HCT116 (cell line): Measurements from ENCODE around the gene CTNNA1. TPM values are rescaled to one million over a fixed set of nuclear protein-coding genes. Genes with fewer than 3 reads are reported as not detected.

Source experiments
- ATAC-seq: fragments of 200-7000 bp; cut with Tn5 transposase; 2 replicates; pipeline ENCODE4 v1.9.1; 2020; ENCODE audit warnings: mild to moderate bottlenecking, moderate library complexity
- BruUV-seq: library from RNA; stranded (reverse); fragments of 400-500 nt; replicated peaks from 2 replicates; lab custom pipeline; 2021; lab: Mats Ljungman, UMichigan
- CTCF ChIA-PET: fragments of 300-600 bp; sonication (Branson Sonifier 250); formaldehyde crosslinking; loops from one replicate; lab custom pipeline; 2021; ENCODE audit warnings: antibody characterized with exemption; lab: Charles Lee
- POLR2A ChIA-PET: fragments of 300-600, 350-600 bp; sonication (Branson Sonifier 250); formaldehyde crosslinking; loops from one replicate; lab custom pipeline; 2021; ENCODE audit warnings: antibody characterized with exemption; lab: Charles Lee
- RAD21 ChIA-PET, 2 experiments: fragments of 300-600 bp; sonication (Branson Sonifier 250); formaldehyde crosslinking; loops; one replicate each; lab custom pipeline; 2023; ENCODE audit warnings: low total read pairs in 2 of 2; ENCODE audit not compliant: uncharacterized antibody in 2 of 2, unreplicated experiment in 2 of 2, low non-redundant PET in 1 of 2; lab: Charles Lee
- DNase-seq: peaks from one replicate; pipeline ENCODE4 v3.0.0-alpha.2; 2010; ENCODE audit warnings: low read depth, low spot score
- H2AFZ ChIP-seq: fragments of 200-600 bp; shearing (Covaris generic), sonication (generic); 2 replicates; pipeline ENCODE4 v1.6.1; 2017; ENCODE audit warnings: low read depth, mixed run types, mixed read lengths, antibody characterized with exemption, low read length; ENCODE audit not compliant: poor library complexity, severe bottlenecking
- H3K27ac ChIP-seq: 2 replicates; pipeline ENCODE4 v1.5.1; 2012; ENCODE audit warnings: low read depth, low read length
- H3K27me3 ChIP-seq: fragments of 200-600 bp; sonication (generic); 2 replicates; pipeline ENCODE4 v1.6.1; 2016; ENCODE audit warnings: mixed run types, low read length, mixed read lengths; ENCODE audit not compliant: insufficient read depth
- H3K36me3 ChIP-seq, 2 experiments: fragments of 200-500 bp in 1 of 2; fragments of 200-600 bp in 1 of 2; sonication (Bioruptor generic) in 1 of 2; sonication (generic) in 1 of 2; 2 replicates each; pipeline versions ENCODE4 v1.5.1 to v1.6.1; 2014 to 2016; ENCODE audit warnings: low read length in 2 of 2, inconsistent platforms in 1 of 2, mixed read lengths in 1 of 2, mixed run types in 1 of 2; ENCODE audit not compliant: insufficient read depth in 2 of 2, control insufficient read depth in 1 of 2
- H3K4me1 ChIP-seq, 2 experiments: fragments of 200-600 bp in 1 of 2; sonication (generic) in 1 of 2; 2 replicates each; pipeline versions ENCODE4 v1.5.1 to v1.6.1; 2012 to 2017; ENCODE audit warnings: low read length in 2 of 2, inconsistent platforms in 1 of 2, mild to moderate bottlenecking in 1 of 2, mixed read lengths in 1 of 2, mixed run types in 1 of 2, moderate library complexity in 1 of 2; ENCODE audit not compliant: insufficient read depth in 2 of 2, control insufficient read depth in 1 of 2
- H3K4me2 ChIP-seq: fragments of 200-600 bp; sonication (generic); 2 replicates; pipeline ENCODE4 v1.6.1; 2017; ENCODE audit warnings: mixed run types, low read length, mixed read lengths
- H3K4me3 ChIP-seq, 2 experiments: fragments of 200-600 bp in 1 of 2; sonication (generic) in 1 of 2; replicated peaks in 1 of 2; 2 replicates each; pipeline ENCODE4 v1.5.1; 2011 to 2016; ENCODE audit warnings: low read length in 2 of 2, control low read depth in 1 of 2, low read depth in 1 of 2, mild to moderate bottlenecking in 1 of 2, mixed read lengths in 1 of 2, mixed run types in 1 of 2
- H3K79me2 ChIP-seq: fragments of 200-600 bp; sonication (generic); 2 replicates; pipeline ENCODE4 v1.6.1; 2017; ENCODE audit warnings: mild to moderate bottlenecking, mixed run types, low read length, moderate library complexity, mixed read lengths; ENCODE audit not compliant: insufficient read depth
- H3K9ac ChIP-seq: fragments of 200-600 bp; sonication (generic); 2 replicates; pipeline ENCODE4 v1.6.1; 2016; ENCODE audit warnings: low read length, mixed read lengths
- H3K9me2 ChIP-seq: fragments of 200-600 bp; sonication (generic), shearing (Covaris generic); 2 replicates; pipeline ENCODE4 v1.6.1; 2017; ENCODE audit warnings: mixed run types, mild to moderate bottlenecking, moderate library complexity; ENCODE audit not compliant: insufficient read depth
- H3K9me3 ChIP-seq, 2 experiments: fragments of 200-500 bp in 1 of 2; fragments of 200-600 bp in 1 of 2; sonication (Bioruptor generic) in 1 of 2; sonication (generic) in 1 of 2; 2 replicates each; pipeline ENCODE4 v1.6.1; 2014 to 2017; ENCODE audit warnings: low read length in 2 of 2, mixed read lengths in 2 of 2, inconsistent platforms in 1 of 2, low read depth in 1 of 2, mild to moderate bottlenecking in 1 of 2, mixed run types in 1 of 2, moderate library complexity in 1 of 2; ENCODE audit not compliant: control insufficient read depth in 1 of 2, insufficient read depth in 1 of 2
- H4K20me1 ChIP-seq: fragments of 200-600 bp; sonication (generic), shearing (Covaris generic); 2 replicates; pipeline ENCODE4 v1.6.1; 2017; ENCODE audit warnings: mixed run types, mild to moderate bottlenecking, moderate library complexity; ENCODE audit not compliant: insufficient read depth
- CBX3 ChIP-seq: IDR thresholded peaks from 2 replicates; pipeline ENCODE4 v1.6.1; 2012; ENCODE audit warnings: low read depth
- CTCF ChIP-seq, 3 experiments: fragments of 200-600 bp in 1 of 3; sonication (generic) in 1 of 3; IDR thresholded peaks in 2 of 3; conservative IDR thresholded peaks in 1 of 3; 2 replicates each; pipeline ENCODE4 v1.5.1; 2012 to 2017; ENCODE audit warnings: low read depth in 2 of 3, low read length in 2 of 3, antibody characterized with exemption in 1 of 3, borderline replicate concordance in 1 of 3, control low read depth in 1 of 3, mild to moderate bottlenecking in 1 of 3, mixed read lengths in 1 of 3, mixed run types in 1 of 3, moderate library complexity in 1 of 3; ENCODE audit not compliant: insufficient read depth in 1 of 3
- ELF1 ChIP-seq: IDR thresholded peaks from 2 replicates; pipeline ENCODE4 v1.6.1; 2012; ENCODE audit warnings: low read depth, borderline replicate concordance
- EZH2phosphoT487 ChIP-seq: fragments of 200-600 bp; IDR thresholded peaks from 2 replicates; pipeline ENCODE4 v1.6.1; 2018; ENCODE audit warnings: antibody characterized with exemption, borderline replicate concordance
- RAD21 ChIP-seq: IDR thresholded peaks from 2 replicates; pipeline ENCODE4 v1.6.1; 2012; ENCODE audit warnings: low read depth, mild to moderate bottlenecking
- SIN3A ChIP-seq: IDR thresholded peaks from 2 replicates; pipeline ENCODE4 v1.6.1; 2012; ENCODE audit warnings: low read depth
- SRF ChIP-seq: IDR thresholded peaks from 2 replicates; pipeline ENCODE4 v1.6.1; 2012; ENCODE audit warnings: low read depth
- TCF7L2 ChIP-seq: IDR thresholded peaks from 2 replicates; pipeline ENCODE4 v1.7.0; 2011; ENCODE audit warnings: borderline replicate concordance, inconsistent platforms; ENCODE audit not compliant: insufficient read depth, insufficient read length; ENCODE audit errors: extremely low read depth
- ZNF274 ChIP-seq: fragments of 200-500 bp; sonication (Bioruptor generic); IDR thresholded peaks from 2 replicates; pipeline ENCODE4 v1.6.1; 2014; ENCODE audit warnings: mild to moderate bottlenecking, low read depth, low read length, inconsistent platforms
- intact Hi-C: fragments of 100-400 bp; cut with micrococcal nuclease; formaldehyde crosslinking; loops from 2 replicates; pipeline ENCODE4 v1.10.0; 2022
- total RNA-seq: library from RNA; stranded (reverse); gene quantifications from one replicate; pipeline ENCODE4 v1.2.1, GENCODE V29; 2021; ENCODE audit not compliant: unreplicated experiment

Gene CTNNA1
- total RNA-seq, 1 experiment from 2014 or later, result 313 TPM

DNA sequence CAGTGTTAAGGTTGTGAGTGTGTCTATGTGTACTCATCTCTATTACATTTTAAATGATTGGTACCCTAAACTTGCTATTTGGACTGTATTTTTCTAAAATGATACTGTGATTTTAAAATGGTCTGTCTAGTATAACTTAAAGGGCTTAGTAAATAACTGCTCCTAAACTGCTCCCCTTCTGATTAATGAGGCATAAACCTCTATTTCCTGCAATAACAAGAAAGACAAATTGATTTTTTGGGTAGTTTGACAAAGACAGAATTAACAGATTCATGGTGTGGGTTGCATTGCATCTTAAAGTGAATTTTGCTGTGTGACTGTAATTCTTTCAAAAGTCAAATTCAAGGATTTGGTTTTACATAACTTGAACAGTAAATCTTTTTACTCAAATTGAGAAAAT is 130.0 kb downstream of the CTNNA1 start:
- Histone ChIP-seq H3K9me3 (no peaks in the 10 kb centered on the region), H3K4me2 (no peak overlapping the region), H4K20me1 (no peaks in the 10 kb centered on the region), H2AFZ (no peak overlapping the region), H3K9ac (no peak overlapping the region), H3K4me3 (no peak overlapping the region), H3K4me1 (no peaks in the 10 kb centered on the region), H3K27me3 (no peaks in the 10 kb centered on the region), H3K36me3 (peaks cover 6 to 21% of the 10 kb centered on the region in 2 experiments; a peak in 3 of 4 replicates), H3K9me2 (no peaks in the 10 kb centered on the region), H3K79me2 (peaks cover 64% of the 10 kb centered on the region), H3K27ac (no peak overlapping the region)
- POLR2A ChIA-PET, result no interaction called here
- no peak for DNase-seq
- intact Hi-C loops, result no loop called here
- RAD21 ChIA-PET, result no interaction called here
- ATAC-seq, result no peak
- no peak for TF ChIP-seq ELF1
- no peak for TF ChIP-seq SIN3A
- TF ChIP-seq CTCF (IDR thresholded peaks at IDR 0.05 in 2 of 3, conservative IDR thresholded peaks at IDR 0.05 in 1 of 3; ENCODE audit: borderline replicate concordance in 1 of 3, insufficient read depth in 1 of 3, low read depth in 2 of 3, low read length in 2 of 3), result no peak
- TF ChIP-seq EZH2phosphoT487, result no peak
- TF ChIP-seq ZNF274, result no peak
- TF ChIP-seq TCF7L2, result no peak
- no peak for TF ChIP-seq RAD21
- TF ChIP-seq SRF, result no peak
- no peak for TF ChIP-seq CBX3
- CTCF ChIA-PET, result interaction anchor here (1.9 kb wide), 1 partner anchor 94 kb away, joined by 4 read pairs; no protein-coding TSS in a partner anchor
- no TSS peak for BruUV-seq
